ENCODE measurements around the gene SPATA31C1.

DNA sequence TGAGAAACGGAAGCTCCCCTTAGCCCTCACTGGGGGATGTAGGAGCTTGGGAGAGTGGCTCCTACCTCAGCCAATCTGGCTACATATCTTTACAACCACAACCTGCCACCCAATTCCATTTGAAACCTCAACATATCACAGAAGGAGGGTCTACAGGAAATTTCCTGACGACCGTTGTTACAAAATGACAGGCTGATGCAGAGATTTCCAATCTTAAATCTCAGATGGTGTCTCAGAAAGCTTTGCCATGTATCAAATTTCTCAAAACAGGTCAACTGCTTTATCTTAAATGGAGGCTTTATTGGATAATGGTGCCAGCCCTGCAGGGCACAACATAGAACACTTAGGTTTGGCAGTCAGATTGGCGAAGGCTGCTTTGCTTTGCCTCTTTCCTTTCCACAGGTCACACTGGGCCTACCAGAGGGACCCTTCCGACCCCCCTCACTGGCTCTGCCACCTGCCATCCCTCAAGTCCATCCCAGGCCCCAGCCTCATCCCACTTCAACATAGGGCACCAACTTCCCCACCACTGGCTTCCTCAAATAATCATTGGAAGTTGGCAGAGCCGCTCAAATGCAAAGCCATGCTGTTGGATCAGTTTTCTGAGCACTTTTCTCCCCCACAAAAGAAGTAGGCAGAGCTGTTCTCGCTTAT is 46.2 kb upstream of the SPATA31C1 start:
- no peak for TF ChIP-seq ZNF274 (IDR thresholded peaks at IDR 0.05; ENCODE audit: low read depth, low read length)
- TF ChIP-seq YY1 (IDR thresholded peaks at IDR 0.05; ENCODE audit: insufficient read depth, insufficient read length), result no peak
- no peak for TF ChIP-seq SUZ12 (IDR thresholded peaks at IDR 0.05; ENCODE audit: extremely low read depth, insufficient read depth, insufficient read length)
